NCI-H2227 treated with DMSO at 0.1 percent for 48 hours (cell line): ENCODE measurements around the gene TCP11L1.
"Not testable (repeated sequence)": the region's sequence is repeated elsewhere in the genome, so short reads cannot be mapped to it uniquely, and the experiment has no call there.

ENCODE experiments used
- DNase-seq: peaks from one replicate; lab custom pipeline; 2025; lab: John Stamatoyannopoulos, UW

The TCP11L1 gene

GRCh38 chr11:33029218-33029617, 10.2 kb upstream of the TCP11L1 start:
- DNase-seq: not testable (repeated sequence)

- DNase-seq: no peak
Observed at GRCh38 chr11:33033493-33033892, 5.9 kb upstream of the TCP11L1 start.

DNA sequence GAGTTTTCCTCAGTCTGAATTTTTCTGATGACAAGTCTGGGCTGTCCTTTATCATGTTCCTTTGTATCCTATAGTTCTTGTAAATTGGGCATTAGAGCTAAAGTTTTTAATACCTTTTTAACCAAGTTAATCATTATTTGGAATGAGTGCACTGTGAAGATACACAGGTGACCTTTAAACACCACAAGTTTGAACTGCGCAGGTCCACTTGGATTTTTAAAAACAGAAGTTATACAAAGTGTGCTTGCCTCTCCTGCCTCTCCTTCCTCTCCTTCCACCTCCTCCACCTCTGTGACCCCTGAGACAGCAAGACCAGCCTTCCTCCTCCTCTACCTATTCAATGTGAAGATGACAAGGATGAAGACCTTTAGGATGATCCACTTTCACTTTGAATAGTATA, 4.4 kb upstream of the TCP11L1 start:
- no peak for DNase-seq

GRCh38 chr11:33040033-33040861, 875 bp downstream of the TCP11L1 start:
- peak; percentile 84 for DNase-seq

DNA sequence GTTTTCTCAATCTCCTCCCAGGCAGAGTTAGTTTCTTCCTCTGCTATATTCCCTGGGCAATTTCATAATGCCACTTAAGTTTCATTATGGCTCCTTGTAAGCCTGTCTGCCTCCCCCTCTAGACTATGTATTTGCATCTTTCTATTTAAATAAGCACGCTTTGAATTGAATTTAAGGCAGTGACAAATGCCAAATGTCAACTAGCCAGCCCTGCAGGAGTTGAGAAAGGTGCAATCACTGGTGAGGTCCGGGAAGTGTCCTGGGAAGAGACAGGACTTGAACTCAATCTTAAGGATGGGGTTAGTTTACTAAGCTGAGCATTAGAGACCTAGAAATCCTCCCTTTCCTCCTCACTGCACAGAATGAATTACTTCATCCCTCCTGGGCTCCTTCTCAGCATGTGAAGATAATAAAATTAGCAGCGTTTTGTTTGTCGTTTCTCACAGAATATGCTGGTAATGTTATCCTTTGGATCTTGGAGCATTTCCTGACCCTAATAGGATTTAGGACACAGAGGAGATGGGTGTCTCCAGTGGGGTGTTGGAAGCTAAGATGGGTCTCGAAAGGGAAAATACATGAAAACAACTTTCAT, 1.6 kb downstream of the TCP11L1 start:
- no peak for DNase-seq

- DNase-seq: no peak
Observed at GRCh38 chr11:33043221-33043830, 4.0 kb downstream of the TCP11L1 start.

- DNase-seq: no peak
Observed at GRCh38 chr11:33044285-33044756, 4.9 kb downstream of the TCP11L1 start.

DNA sequence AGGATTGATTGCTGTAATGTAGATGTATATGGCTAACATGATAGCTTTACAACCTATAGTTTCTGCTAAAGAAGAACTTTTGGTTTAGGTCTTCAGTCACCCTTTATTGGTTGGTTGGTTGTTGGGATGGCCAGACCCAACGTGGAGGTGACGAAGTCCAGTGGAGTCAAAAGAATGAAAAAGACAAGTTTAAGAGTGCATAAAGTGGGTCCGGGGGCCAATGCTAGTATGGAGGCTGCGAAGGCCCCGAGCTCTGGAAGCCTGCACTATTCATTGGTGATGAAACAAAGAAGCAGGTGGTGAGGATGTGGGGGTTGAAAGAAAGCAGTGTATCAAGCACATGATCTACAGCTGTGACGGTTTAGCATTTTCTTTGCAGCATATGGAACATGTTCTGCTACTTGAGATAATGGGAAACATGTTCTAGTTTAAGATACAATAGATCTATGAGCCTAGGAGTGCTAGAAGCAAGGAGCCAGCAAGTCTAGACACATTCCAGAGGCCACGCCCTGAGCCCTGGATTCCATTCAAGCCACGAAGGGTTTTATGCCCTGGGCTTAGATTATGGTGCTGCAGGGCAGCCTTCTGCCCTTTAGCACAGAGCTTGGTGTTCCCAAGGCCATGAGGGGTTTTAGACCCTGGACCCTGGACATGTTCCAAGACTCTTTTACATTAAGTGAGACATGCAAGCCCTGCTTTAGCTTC, 6.3 kb downstream of the TCP11L1 start:
- no peak for DNase-seq

DNA sequence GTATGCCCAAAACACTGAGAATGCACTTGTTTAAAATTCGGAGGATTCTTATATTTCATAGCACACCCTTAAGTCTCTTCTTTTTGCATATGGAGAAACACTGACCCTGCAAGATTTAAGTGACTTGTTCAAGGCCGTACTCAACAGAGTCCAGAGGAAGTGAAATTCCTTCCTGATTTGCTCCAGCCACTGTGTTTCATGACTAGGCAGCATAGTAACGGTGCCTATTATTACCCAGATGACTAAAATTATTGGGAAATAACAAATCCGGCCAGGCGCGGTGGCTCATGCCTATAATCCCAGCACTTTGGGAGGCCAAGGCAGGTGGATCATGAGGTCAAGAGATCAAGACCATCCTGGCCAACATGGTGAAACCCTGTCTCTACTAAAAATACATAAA, 9.3 kb downstream of the TCP11L1 start:
- DNase-seq: not testable (repeated sequence)

- DNase-seq: not testable (repeated sequence)
Observed at GRCh38 chr11:33049565-33050408, 10.4 kb downstream of the TCP11L1 start.

- DNase-seq: no peak
Observed at GRCh38 chr11:33052231-33052630, 12.9 kb downstream of the TCP11L1 start.

DNA sequence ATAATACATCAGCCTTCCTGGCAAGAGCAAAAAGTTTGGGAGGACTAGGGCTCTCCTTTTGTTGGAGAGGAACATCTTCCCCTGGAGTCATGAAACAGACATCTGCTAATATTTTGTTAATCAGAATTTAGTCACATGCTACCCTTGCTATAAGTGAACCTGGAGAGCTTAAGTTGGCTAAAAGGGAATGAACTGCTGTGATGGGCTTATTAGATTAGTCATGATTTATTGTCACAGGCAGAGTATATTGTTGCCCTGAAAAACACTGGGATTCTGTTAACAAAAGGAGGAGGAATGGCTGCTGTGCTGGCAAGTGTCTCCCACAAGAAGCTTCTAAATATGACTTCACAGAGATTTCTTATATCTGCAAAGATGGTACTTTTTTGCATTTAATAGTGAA, 16.0 kb downstream of the TCP11L1 start:
- no peak for DNase-seq

- no peak for DNase-seq
Observed at GRCh38 chr11:33057284-33057683, 17.9 kb downstream of the TCP11L1 start.

DNA sequence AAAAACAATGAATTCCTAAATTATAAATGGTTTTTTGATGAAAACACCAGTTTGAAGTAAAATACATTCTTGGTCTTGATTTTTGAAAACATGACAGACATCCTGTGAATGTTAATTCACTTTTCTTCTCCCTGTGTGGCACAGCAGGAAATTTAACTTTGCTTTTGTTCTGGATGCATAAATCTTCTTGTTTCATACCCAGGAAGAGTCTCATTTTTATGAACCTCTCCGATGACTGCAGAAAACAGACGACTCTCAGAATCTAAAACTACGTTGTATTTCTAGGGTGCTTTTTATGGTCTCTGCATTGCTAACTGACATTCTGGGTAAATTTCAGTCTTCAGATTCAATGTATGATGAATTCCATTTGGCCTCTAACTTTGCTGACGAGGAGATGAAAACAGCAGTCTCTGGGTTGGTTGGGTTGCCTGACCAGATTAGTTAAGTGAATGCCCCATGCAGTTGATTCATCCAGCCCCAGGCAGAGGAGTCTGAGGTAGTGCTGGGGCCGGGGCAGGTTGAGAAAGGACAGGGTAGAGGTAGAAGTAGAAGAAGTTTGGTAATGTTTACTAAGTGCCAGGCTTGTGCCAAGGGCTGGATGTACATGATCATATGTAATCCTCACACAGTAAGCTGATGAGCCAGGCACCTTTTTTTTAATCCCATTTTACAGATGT, 20.1 kb downstream of the TCP11L1 start:
- no peak for DNase-seq

- DNase-seq: no peak
Observed at GRCh38 chr11:33060271-33060670, 20.9 kb downstream of the TCP11L1 start.

- no peak for DNase-seq
Observed at GRCh38 chr11:33062137-33062536, 22.8 kb downstream of the TCP11L1 start.

GRCh38 chr11:33063326-33063881, 24.0 kb downstream of the TCP11L1 start:
- no peak for DNase-seq

GRCh38 chr11:33064033-33064825, 24.9 kb downstream of the TCP11L1 start:
- no peak for DNase-seq

GRCh38 chr11:33064866-33065265, 25.5 kb downstream of the TCP11L1 start:
- DNase-seq: no peak
